8988T (cell line): ENCODE data around the gene TELO2.
A peak's percentile ranks its signal among the peaks of the same experiment; 100 is the strongest.

Source experiments
- DNase-seq: peaks from one replicate; pipeline ENCODE4 v3.0.0; 2011

The TELO2 gene

DNA sequence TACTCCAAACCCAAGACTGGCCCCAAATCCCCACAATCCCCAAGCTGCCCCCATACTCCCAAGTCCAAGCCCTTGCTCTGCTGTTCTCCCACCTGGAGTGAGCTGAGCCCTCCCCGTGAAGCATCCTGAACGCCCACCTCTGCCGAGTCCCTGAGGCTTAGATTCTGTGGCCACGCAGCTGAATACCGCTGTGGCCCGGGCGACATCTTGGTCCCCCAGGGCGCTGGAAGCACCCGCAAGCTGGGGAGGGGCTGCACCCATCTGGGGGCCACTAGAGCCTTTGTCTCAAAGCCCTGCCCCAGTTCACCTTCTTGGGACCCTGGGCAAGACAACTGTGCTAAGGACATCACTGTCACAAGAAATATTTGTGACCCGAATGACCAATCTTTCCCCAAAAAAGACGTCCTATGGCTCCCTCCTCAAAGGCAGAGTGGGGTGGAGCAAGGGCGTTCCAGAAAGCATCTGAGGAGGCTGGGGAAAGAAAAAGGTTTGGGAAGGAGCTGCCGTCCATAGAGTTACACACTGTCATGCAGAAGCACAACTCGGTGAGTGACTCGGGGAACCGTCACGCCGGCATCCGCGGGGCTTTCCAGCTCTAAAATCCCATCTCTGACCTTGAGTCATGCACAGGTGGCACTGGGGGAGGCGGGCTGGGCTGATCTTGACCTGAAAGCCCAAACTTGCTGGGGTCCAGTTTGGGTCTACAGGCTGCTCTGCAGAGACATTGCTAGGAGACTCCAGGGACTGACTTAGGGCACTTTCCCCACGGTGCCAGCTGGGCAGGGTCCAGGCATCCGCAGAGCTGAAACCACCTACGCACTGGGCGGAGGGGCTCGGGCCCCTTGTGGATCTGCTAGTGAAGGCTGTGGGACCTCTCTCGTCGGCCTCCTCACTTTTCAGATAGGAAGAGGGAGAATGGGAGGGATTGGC is 11.0 kb upstream of the TELO2 start:
- DNase-seq: no peak

- no peak for DNase-seq
Observed at GRCh38 chr16:1485847-1486496, 7.2 kb upstream of the TELO2 start.

- DNase-seq: no peak
Observed at GRCh38 chr16:1486551-1487390, 6.4 kb upstream of the TELO2 start.

- no peak for DNase-seq
Observed at GRCh38 chr16:1487395-1488053, 5.6 kb upstream of the TELO2 start.

- no peak for DNase-seq
Observed at GRCh38 chr16:1488054-1488601, 5.0 kb upstream of the TELO2 start.

- DNase-seq: no peak
Observed at GRCh38 chr16:1488619-1489018, 4.5 kb upstream of the TELO2 start, which contains the start of gene PTX4. PTX4 (minus strand) TSS chr16:1488944; CDS start chr16:1488909, 35 bp downstream.

DNA sequence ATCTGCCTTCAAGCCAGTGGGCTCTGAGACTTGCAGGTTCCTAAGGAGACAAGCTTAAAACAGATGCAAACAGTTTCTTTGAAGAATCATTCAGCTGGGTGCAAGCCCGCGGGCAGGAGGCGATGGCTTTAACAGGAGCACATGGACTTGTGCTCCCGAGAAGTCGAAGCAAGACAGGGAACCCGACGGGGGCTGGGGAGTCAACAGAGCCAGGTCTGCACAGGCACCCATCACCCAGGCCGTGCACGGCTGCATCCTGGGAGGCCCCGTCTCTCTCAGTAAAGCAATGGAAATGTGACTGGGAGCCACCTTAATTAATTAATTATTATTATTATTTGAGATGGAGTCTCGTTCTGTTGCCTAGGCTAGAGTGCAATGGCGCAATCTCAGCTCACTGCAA is 4.1 kb upstream of the TELO2 start:
- DNase-seq: no peak

DNA sequence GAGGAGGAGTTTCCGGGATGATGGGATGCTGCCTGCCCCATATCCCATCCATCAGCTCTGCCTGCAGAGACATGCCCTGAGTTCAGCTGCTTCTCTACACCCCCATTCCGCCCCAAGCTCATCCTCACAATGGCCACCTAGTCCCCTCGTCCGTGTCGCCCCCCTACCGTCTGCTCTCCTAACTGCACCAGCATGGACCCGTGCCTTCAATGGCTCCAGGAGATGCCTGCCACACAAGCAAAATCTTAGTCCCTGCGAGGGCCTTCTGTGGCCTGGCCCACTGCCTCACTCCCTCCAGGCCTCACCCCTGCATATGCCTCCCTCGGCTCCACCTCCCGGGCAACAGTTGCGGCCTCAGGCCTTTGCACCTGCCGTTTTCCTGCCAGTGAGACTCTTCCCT is 1.8 kb upstream of the TELO2 start:
- no peak for DNase-seq

- DNase-seq: no peak
Observed at GRCh38 chr16:1492082-1492922, 858 bp upstream of the TELO2 start.

GRCh38 chr16:1493746-1494094 is 560 bp downstream of the TELO2 start:
- no peak for DNase-seq

DNA sequence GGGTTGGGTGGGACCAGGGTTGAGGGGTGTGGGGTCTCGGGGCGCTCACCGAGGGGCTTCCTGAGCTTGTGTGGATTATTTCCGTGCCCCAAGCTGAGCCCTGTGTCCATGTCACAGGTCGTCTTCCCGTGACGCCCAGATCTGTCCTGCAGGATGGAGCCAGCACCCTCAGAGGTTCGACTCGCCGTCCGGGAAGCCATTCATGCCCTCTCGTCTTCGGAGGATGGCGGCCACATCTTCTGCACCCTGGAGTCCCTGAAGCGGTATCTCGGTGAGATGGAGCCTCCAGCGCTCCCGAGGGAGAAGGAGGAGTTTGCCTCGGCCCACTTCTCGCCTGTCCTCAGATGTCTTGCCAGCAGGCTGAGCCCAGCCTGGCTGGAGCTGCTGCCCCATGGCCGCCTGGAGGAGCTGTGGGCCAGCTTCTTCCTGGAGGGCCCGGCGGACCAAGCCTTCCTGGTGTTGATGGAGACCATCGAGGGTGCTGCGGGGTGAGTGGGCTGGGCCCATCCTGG is 1.0 kb downstream of the TELO2 start:
- DNase-seq: peak; percentile 83

- no peak for DNase-seq
Observed at GRCh38 chr16:1494711-1495110, 1.6 kb downstream of the TELO2 start.

DNA sequence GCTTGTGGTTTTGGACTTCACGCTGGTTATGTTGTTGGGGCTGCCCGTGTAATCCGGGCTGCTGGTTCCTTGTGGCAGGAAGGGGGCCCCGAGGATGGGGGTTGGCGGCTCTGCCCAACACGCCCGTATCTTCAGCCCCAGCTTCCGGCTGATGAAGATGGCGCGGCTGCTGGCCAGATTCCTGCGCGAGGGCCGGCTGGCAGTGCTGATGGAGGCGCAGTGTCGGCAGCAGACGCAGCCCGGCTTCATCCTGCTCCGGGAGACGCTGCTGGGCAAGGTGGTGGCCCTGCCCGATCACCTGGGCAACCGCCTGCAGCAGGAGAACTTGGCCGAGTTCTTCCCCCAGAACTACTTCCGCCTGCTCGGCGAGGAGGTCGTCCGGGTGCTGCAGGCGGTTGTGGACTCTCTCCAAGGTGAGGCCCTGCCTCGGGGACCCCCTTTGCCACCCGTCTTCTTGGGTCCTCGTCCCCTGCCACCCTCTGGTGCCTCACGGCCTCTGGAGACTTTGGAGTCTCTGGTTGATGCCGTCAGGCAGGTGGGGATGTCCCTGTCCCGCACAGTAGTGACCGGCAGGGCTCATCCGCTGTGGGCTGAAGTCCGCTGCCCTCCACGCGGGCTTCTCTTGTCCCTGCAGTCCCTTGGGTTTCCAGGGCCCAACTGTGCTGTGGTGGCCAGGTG is 2.2 kb downstream of the TELO2 start:
- no peak for DNase-seq

DNA sequence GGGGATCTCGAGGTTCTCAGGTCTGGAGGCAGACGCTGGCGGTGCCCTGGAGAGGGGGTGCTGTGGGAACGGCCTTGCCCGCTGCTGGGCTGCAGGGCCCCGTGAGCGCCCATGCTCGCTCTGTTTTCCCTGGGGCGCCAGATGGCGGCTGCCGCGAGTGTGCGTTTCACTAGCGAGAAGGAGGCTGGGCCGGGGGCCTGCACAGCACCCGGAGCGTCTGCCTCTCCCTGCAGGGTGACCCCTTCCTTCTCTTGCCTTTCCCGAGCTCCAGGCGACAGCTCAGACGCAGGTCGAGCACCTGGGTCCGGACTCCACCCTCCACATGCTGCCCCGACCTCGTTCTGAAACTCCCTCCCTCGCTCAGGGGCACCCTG is 2.7 kb downstream of the TELO2 start:
- no peak for DNase-seq

GRCh38 chr16:1496464-1496863 is 3.3 kb downstream of the TELO2 start:
- no peak for DNase-seq

GRCh38 chr16:1497014-1497598 is 3.9 kb downstream of the TELO2 start:
- DNase-seq: no peak

DNA sequence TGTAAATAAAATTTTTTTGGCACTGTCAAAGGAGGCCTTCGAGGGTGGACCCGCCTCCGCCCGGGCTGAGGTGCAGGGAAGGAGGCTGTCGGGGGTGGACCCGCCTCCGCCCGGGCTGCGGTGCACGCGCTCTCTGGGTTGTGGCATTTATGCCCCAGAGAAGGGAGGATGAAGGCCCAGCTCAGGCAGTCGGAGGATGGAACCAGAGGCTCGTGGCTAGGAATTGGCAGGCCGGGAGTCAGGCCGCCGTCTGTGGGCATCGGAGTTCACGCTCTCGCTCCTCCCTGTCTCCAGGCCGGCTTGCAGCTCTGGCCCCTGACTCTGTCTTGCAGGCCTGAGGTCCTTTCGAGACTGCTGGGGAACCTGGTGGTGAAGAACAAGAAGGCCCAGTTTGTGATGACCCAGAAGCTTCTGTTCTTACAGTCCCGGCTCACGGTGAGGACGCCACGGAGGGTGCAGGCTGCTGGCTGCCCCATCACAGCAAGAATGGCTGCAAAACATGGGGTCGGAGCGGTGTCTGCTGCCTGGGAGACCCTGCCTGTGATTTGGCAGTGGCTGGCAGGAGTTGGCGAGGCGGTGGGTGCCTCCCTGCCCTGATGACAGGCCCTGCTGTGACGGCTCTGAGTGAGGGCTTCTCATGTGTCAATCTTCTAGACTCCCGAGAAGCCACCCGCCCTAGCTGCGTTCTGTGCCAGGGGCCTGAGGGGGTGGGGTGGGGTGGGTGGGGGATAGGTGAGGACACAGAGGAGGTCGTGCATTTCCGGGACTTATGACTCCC is 5.9 kb downstream of the TELO2 start:
- no peak for DNase-seq

DNA sequence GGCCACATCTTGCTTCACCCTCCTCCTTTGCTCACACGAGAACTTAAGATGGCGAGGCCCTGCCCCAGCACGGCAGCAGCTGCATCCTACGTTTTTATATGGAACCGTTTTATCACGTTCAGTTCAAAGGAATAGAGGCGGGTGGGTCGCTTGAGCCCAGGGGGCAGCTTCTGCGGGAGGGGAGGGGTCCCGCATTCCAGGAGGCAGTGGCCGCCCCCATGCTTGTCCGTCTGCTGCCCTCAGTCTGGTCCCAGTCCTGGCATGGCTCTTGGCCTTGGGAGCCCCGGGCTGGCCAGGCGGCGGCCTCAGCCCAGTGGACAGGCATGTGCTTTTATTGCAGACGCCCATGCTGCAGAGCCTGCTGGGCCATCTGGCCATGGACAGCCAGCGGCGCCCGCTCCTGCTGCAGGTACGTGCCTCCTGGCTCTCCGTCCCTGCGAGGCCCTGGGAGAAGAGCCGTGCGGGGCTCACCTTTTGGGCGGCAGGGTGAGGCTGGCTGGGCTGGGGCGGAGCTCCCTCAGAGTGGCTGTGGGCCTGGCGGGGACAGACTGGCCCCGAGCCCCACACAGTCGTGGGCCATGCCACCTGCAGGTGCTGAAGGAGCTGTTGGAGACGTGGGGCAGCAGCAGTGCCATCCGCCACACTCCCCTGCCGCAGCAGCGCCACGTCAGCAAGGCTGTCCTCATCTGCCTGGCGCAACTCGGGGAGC is 6.8 kb downstream of the TELO2 start:
- no peak for DNase-seq
